Stomach (tissue), 9 donors: Measurements from ENCODE around the gene PRKX. TPM values are rescaled to one million over a fixed set of nuclear protein-coding genes. Genes with fewer than 3 reads are reported as not detected.
"Not testable (repeated sequence)": the region's sequence is repeated elsewhere in the genome, so short reads cannot be mapped to it uniquely, and the experiment has no call there.

Experiments
- DNase-seq, 2 donors: peaks; one replicate each; pipeline versions ENCODE4 v3.0.0 to v3.0.0-alpha.2; 2013 to 2019
- H3K27ac ChIP-seq, 5 donors: fragments of 200-600 bp in 4 of 5; sonication (generic) in 4 of 5; one replicate each; pipeline ENCODE4 v1.5.1; 2013 to 2019; ENCODE audit warnings: mild to moderate bottlenecking in 1 of 5, moderate library complexity in 1 of 5
- H3K27me3 ChIP-seq, 3 donors: fragments of 200-600 bp; sonication (generic); one replicate each; pipeline ENCODE4 v1.5.1; 2017 to 2019; ENCODE audit warnings: mixed run types in 1 of 3
- H3K36me3 ChIP-seq, 4 donors: fragments of 200-600 bp; sonication (generic); 1 replicate in 3 of 4; 2 replicates in 1 of 4; pipeline ENCODE4 v1.5.1; 2016 to 2019
- H3K4me1 ChIP-seq, 4 donors: fragments of 200-600 bp; sonication (generic); one replicate each; pipeline ENCODE4 v1.5.1; 2016 to 2019
- H3K4me3 ChIP-seq, 4 donors: fragments of 200-600 bp; sonication (generic) in 3 of 4; one replicate each; pipeline ENCODE4 v1.5.1; 2016 to 2019; ENCODE audit warnings: mild to moderate bottlenecking in 1 of 4
- H3K9me3 ChIP-seq, 4 donors: fragments of 200-600 bp; sonication (generic); one replicate each; pipeline ENCODE4 v1.5.1; 2016 to 2019
- CTCF ChIP-seq, 7 experiments: fragments of 450-650 bp in 4 of 7; fragments of 200-600 bp in 3 of 7; sonication (generic) in 3 of 7; IDR thresholded peaks; one replicate each; pipeline ENCODE4 v1.5.1; 2016 to 2019; ENCODE audit warnings: antibody characterized with exemption in 7 of 7, control low read depth in 2 of 7, mild to moderate bottlenecking in 1 of 7
- EP300 ChIP-seq: sonication (generic); formaldehyde crosslinking; IDR thresholded peaks from one replicate; pipeline ENCODE4 v1.6.1; 2017; ENCODE audit warnings: antibody characterized with exemption
- POLR2A ChIP-seq, 4 donors: fragments of 450-650 bp; IDR thresholded peaks; one replicate each; pipeline ENCODE4 v1.6.1; 2016; ENCODE audit warnings: antibody characterized with exemption in 4 of 4, control low read depth in 2 of 4, mild to moderate bottlenecking in 1 of 4, moderate library complexity in 1 of 4
- POLR2AphosphoS5 ChIP-seq, 3 donors: sonication (generic); formaldehyde crosslinking; IDR thresholded peaks; one replicate each; pipeline ENCODE4 v1.6.1; 2016; ENCODE audit warnings: antibody characterized with exemption in 3 of 3
- WGBS, 5 donors: extraction: QIAGEN DNeasy Blood & Tissue Kit in 3 of 5; methylation state at CpG; one replicate each; pipeline versions ENCODE4 v1.1.5 to v1.1.7; 2013 to 2018; 5-methylcytosine and 5-hydroxymethylcytosine counted together
- intact Hi-C: fragments of 100-400 bp; cut with DNase I; formaldehyde crosslinking; loops from one replicate; pipeline ENCODE4 v1.15.1; 2023; ENCODE audit warnings: low total_unique reads
- polyA plus RNA-seq, 3 donors: library from polyadenylated mRNA; stranded (reverse); fragments of 200-250 nt; gene quantifications; one replicate each; pipeline ENCODE4 v1.2.3, GENCODE V29; 2013
- total RNA-seq, 5 donors: library from RNA; depleted of rRNA; stranded (reverse); fragments of >200 nt; gene quantifications; one replicate each; pipeline versions ENCODE4 v1.1.0 to v1.2.3, GENCODE V29; 2014 to 2016
- donor health status: healthy with polysubstance abuse.
- donor health status: Bipolar disorder and iron deficiency.
- donor health status: healthy.

The PRKX gene
- total and polyA plus RNA-seq, 8 donors, result 2.4 to 56.5 (median 8.7) TPM

GRCh38 chrX:3648084-3648483, 65.4 kb downstream of the PRKX start:
- DNase-seq, result no peak
- H3K4me1 ChIP-seq, result no peaks in the 10 kb centered on the region
- WGBS, 5 donors, result 86 to 100% (median 96%) methylated on average over 2 of the region's 2 CpGs
- H3K4me3 ChIP-seq, result no peak overlapping the region
- H3K9me3 ChIP-seq, result no peaks in the 10 kb centered on the region
- H3K27ac ChIP-seq, result no peak overlapping the region
- H3K27me3 ChIP-seq, result no peaks in the 10 kb centered on the region
- H3K36me3 ChIP-seq, result peaks cover 0 to 20% (median 15%) of the 10 kb centered on the region in 4 donors
- TF ChIP-seq POLR2A (IDR thresholded peaks at IDR 0.05) (no peak), POLR2AphosphoS5 (IDR thresholded peaks at IDR 0.05) (no peak), EP300 (no peak), CTCF (IDR thresholded peaks at IDR 0.05) (no peak)
- intact Hi-C loops, result no loop called here

GRCh38 chrX:3639858-3640631, 73.4 kb downstream of the PRKX start:
- peaks cover 0 to 11% (median 9%) of the 10 kb centered on the region in 4 donors for H3K36me3 ChIP-seq
- H3K4me3 ChIP-seq, DNase-seq, H3K4me1 ChIP-seq, H3K27ac ChIP-seq, H3K9me3 ChIP-seq, intact Hi-C loops, H3K27me3 ChIP-seq: not testable (repeated sequence)
- WGBS, 5 donors, result 72 to 78% (median 74%) methylated on average over 18 to 23 of the region's 23 CpGs

GRCh38 chrX:3639236-3639635, 74.2 kb downstream of the PRKX start:
- 74 to 100% (median 86%) methylated on average over 1 to 2 of the region's 2 CpGs; no CpG with 5 or more reads in 2 of the 5 donors for WGBS, 5 donors
- H3K9me3 ChIP-seq, result no peaks in the 10 kb centered on the region
- H3K4me1 ChIP-seq, result no peaks in the 10 kb centered on the region
- H3K4me3 ChIP-seq, result no peak overlapping the region
- H3K36me3 ChIP-seq, result peaks cover 0 to 11% (median 3%) of the 10 kb centered on the region in 4 donors
- TF ChIP-seq POLR2A (IDR thresholded peaks at IDR 0.05), result no peak
- no peak for TF ChIP-seq CTCF (IDR thresholded peaks at IDR 0.05)
- no peak for TF ChIP-seq EP300
- DNase-seq, result peak in 1 of 2 donors; percentile 67
- H3K27me3 ChIP-seq, result no peaks in the 10 kb centered on the region
- intact Hi-C loops, result no loop called here
- no peak overlapping the region for H3K27ac ChIP-seq

DNA sequence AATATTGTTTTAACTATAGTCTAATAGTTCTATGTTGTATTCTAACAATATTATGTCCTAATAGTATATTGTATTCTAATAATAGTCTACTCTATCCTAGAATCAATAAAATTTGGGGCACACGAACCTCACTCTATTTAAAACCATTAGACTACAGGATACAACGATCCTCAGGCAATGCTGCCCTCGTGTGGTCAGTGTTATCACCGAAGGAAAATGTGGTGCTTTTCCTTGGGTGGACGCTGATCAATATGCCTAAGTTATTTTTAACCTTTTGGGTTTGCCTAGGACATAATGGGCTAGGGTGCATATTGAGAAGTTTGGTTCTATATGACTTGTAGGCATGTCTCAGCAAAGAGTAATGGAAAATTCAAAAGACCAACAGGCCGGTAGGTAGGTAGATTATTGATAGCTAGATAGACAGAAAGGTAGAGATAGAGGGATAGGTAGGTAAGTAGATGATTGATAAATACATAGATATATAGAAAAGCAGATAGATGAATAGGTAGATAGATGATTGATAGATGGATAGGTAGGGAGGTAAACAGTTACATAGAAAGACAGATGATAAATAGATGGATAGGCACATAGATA, 75.1 kb downstream of the PRKX start:
- Histone ChIP-seq H3K27ac (no peak overlapping the region), H3K36me3 (peaks cover 0 to 13% (median 5%) of the 10 kb centered on the region in 4 donors), H3K4me3 (no peak overlapping the region), H3K4me1 (no peaks in the 10 kb centered on the region), H3K27me3 (no peaks in the 10 kb centered on the region), H3K9me3 (no peaks in the 10 kb centered on the region)
- TF ChIP-seq POLR2AphosphoS5 (IDR thresholded peaks at IDR 0.05) (no peak), CTCF (IDR thresholded peaks at IDR 0.05) (peak in 4 of 7 experiments; percentile 26 to 59 (median 40)), POLR2A (IDR thresholded peaks at IDR 0.05) (no peak), EP300 (no peak)
- DNase-seq, result peak; percentile 53 to 81
- intact Hi-C loops, result no loop called here
- 11 to 20% (median 12%) methylated on average over 6 of the region's 6 CpGs for WGBS, 5 donors

DNA sequence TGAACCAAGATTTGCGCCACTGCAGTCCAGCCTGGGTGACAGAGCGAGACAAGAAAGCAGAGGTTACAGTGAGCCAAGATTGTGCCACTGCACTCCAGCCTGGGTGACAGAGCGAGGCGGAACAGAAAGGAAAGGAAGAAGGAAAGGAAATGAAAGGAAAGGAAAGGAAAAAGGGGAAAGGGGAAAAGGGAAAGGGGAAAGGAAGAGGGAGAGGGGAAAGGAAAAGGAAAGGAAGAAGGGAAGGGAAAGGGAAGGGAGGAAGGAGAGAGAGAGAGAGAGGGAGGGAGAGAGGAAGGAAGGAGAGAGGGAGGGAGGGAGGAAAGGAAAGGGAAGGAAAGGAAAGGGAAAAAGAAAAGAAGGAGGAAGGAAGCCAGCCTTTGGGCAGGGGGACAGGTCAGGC, 76.6 kb downstream of the PRKX start:
- DNase-seq, result no peak
- WGBS, 5 donors, result 94 to 100% (median 98%) methylated on average over 2 to 4 of the region's 4 CpGs
- H3K4me3 ChIP-seq, result no peak overlapping the region
- TF ChIP-seq CTCF (IDR thresholded peaks at IDR 0.05) (no peak), EP300 (no peak), POLR2AphosphoS5 (IDR thresholded peaks at IDR 0.05) (no peak), POLR2A (IDR thresholded peaks at IDR 0.05) (no peak)
- H3K4me1 ChIP-seq, result no peaks in the 10 kb centered on the region
- no peak overlapping the region for H3K27ac ChIP-seq
- H3K9me3 ChIP-seq, result no peaks in the 10 kb centered on the region
- H3K27me3 ChIP-seq, result no peaks in the 10 kb centered on the region
- intact Hi-C loops, result no loop called here
- H3K36me3 ChIP-seq, result peaks cover 0 to 15% (median 7%) of the 10 kb centered on the region in 4 donors
